ENCODE measurements around the gene MUC4. TPM values are rescaled to one million over a fixed set of nuclear protein-coding genes. Genes with fewer than 3 reads are reported as not detected.

MUC4 gene
- total RNA-seq, 4 donors from 2014 or later, result not detected

DNA sequence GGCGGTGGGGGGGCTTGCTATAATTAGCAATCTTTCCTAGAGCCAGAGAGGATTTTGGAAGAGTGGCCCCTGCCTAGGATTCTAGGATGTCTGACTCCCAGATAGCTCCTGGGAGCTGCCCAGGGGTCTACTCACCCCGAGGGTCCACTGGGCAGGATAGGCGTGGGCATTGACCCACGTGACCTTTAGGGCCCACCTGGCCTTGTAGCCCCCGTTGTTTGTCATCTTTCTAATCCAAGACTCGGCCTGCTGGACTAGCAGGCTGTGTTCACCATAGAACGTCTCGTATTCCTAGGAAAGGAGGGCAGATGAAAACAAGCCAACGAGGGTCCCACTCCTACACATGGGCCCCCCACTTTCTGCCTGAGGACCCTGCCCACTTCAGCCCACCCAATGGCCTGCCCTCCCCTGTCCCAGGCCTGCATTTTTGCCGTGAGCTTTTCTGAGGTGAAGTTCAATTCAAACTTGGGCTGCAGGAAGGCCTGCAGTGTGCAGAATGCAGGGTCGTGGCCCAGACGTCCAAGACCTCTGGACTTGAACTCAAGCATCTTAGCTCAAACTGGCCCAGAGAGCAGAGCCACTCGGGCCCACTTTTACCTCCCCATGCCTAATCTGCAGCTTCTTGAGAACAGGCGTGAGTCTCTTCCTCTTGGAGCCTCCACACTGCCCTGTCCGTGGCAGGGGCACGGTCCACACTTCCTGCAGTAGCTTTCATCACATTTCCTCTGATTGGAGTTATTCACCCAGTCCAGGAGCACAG lies 41.5 kb downstream of the MUC4 start:
- H3K36me3 ChIP-seq, result no peaks in the 10 kb centered on the region
- peaks cover 0 to 3% of the 10 kb centered on the region in 2 donors for H3K27me3 ChIP-seq
- no peak for TF ChIP-seq EP300 (IDR thresholded peaks at IDR 0.05)
- TF ChIP-seq POLR2A (IDR thresholded peaks at IDR 0.05), result no peak
- TF ChIP-seq, protein P1, sequence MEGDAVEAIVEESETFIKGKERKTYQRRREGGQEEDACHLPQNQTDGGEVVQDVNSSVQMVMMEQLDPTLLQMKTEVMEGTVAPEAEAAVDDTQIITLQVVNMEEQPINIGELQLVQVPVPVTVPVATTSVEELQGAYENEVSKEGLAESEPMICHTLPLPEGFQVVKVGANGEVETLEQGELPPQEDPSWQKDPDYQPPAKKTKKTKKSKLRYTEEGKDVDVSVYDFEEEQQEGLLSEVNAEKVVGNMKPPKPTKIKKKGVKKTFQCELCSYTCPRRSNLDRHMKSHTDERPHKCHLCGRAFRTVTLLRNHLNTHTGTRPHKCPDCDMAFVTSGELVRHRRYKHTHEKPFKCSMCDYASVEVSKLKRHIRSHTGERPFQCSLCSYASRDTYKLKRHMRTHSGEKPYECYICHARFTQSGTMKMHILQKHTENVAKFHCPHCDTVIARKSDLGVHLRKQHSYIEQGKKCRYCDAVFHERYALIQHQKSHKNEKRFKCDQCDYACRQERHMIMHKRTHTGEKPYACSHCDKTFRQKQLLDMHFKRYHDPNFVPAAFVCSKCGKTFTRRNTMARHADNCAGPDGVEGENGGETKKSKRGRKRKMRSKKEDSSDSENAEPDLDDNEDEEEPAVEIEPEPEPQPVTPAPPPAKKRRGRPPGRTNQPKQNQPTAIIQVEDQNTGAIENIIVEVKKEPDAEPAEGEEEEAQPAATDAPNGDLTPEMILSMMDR (IDR thresholded peaks at IDR 0.05), result no peak
- WGBS, 2 donors, result 79 to 83% methylated on average over 16 of the region's 16 CpGs
- no peaks in the 10 kb centered on the region for H3K4me1 ChIP-seq
- no peak overlapping the region for H3K27ac ChIP-seq
- no peak for DNase-seq (ENCODE audit: low spot score in 2 of 2)
- H3K9me3 ChIP-seq, result no peaks in the 10 kb centered on the region
- H3K4me3 ChIP-seq, result no peak overlapping the region

DNA sequence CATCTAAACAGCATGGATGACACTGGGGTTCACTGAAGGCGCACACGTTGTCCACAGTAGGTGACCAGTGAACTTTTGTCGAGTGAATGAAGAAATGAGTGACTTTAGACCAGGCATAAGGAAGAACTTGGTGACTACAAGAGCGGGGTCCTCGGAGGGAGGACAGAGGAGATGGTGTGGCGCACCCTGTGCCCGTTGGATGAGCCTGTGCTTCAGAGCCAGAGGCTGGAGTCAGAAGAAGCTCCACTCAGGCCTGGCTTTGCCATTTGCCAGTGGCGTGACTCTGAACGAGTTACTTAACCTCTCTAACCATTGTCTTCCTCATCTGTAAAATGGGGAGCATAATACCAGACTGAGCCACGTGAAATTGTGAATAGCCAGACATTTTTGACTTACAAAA lies 42.2 kb downstream of the MUC4 start:
- Histone ChIP-seq H3K27me3 (peaks cover 0 to 10% of the 10 kb centered on the region in 2 donors), H3K4me1 (no peaks in the 10 kb centered on the region), H3K36me3 (no peaks in the 10 kb centered on the region), H3K9me3 (no peaks in the 10 kb centered on the region), H3K4me3 (no peak overlapping the region), H3K27ac (no peak overlapping the region)
- TF ChIP-seq, protein P1 (IDR thresholded peaks at IDR 0.05), result no peak
- TF ChIP-seq POLR2A (IDR thresholded peaks at IDR 0.05), result no peak
- TF ChIP-seq EP300 (IDR thresholded peaks at IDR 0.05), result no peak
- no peak for DNase-seq (ENCODE audit: low spot score in 2 of 2)
- 90% methylated on average over 10 of the region's 10 CpGs for WGBS, 2 donors

DNA sequence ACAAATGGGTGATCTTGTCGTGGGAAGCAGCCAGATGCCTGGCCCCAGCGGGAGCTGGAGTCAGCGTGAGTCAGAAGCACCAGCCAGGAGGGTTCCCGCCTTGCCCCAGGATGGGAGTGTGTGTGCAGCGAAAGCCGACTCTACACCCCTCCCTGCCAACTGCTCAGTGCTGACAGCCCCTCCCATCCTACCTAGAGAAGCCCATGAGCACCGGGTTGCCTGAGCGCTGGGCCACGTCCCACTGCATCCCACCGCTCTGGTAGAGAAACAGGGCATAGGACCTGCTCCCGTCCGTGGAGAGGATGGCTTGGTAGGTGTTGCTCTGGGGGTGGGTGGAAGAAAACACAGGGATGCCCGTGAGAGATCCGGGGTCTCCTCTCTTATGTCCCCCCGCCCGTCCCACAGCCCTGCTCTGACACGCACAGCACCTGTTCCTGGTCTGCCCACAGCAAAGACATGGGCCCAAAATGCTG lies 42.9 kb downstream of the MUC4 start:
- TF ChIP-seq, protein P1 (IDR thresholded peaks at IDR 0.05), result no peak
- TF ChIP-seq EP300 (IDR thresholded peaks at IDR 0.05) (no peak), POLR2A (IDR thresholded peaks at IDR 0.05) (no peak)
- Histone ChIP-seq H3K27ac (no peak overlapping the region), H3K4me1 (no peaks in the 10 kb centered on the region), H3K4me3 (no peak overlapping the region), H3K9me3 (no peaks in the 10 kb centered on the region), H3K36me3 (no peaks in the 10 kb centered on the region), H3K27me3 (peaks cover 0 to 17% of the 10 kb centered on the region in 2 donors)
- WGBS, 2 donors, result 71 to 81% methylated on average over 10 to 15 of the region's 17 CpGs
- DNase-seq (ENCODE audit: low spot score in 2 of 2), result no peak

DNA sequence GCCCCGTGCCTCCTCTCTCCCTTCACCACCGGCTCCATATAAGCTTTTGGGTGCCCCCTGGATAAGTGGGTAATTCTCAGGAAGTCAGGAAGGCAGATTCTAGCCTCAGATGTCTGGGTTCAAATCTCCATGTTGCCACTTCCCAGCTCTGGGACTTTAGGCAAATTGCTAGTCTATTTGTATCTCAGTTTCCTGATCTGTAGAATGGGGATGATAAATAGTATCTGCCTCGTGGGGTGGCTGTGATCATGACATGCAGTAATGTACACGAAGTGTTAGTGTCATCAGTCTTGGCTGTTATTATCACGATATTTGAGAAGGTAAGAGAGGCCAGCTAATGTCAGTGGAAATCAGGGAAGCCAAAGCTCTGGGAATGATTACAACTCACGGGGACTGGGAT lies 43.3 kb downstream of the MUC4 start:
- Histone ChIP-seq H3K27ac (no peak overlapping the region), H3K36me3 (no peaks in the 10 kb centered on the region), H3K27me3 (peaks cover 0 to 22% of the 10 kb centered on the region in 2 donors), H3K4me3 (no peak overlapping the region), H3K9me3 (no peaks in the 10 kb centered on the region), H3K4me1 (no peaks in the 10 kb centered on the region)
- WGBS, 2 donors, result 79 to 81% methylated on average over 6 of the region's 6 CpGs
- TF ChIP-seq, protein P1 (IDR thresholded peaks at IDR 0.05), result no peak
- TF ChIP-seq EP300 (IDR thresholded peaks at IDR 0.05), result no peak
- TF ChIP-seq POLR2A (IDR thresholded peaks at IDR 0.05), result no peak
- no peak for DNase-seq (ENCODE audit: low spot score in 2 of 2)

DNA sequence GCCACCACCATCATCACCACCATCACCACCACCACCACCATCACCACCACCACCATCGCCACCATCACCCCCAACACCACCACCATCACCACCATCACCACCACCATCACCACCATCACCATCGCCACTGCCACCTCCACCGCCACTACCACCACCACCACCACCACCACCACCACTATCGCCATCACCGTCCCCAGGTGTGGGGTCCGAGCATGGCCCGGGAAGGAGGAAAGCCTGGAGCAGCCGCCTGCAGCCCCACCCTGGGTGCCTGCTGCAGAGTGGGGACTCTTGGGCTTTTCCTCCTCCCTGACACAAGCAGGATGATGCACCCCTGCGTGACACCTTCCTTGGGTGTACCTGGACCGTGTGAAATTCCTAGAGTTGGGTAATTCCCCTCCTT lies 43.9 kb downstream of the MUC4 start:
- H3K27me3 ChIP-seq, result peaks cover 0 to 28% of the 10 kb centered on the region in 2 donors
- WGBS, 2 donors, result 84 to 85% methylated on average over 10 of the region's 10 CpGs
- H3K4me1 ChIP-seq, result no peaks in the 10 kb centered on the region
- H3K4me3 ChIP-seq, result no peak overlapping the region
- H3K9me3 ChIP-seq, result no peaks in the 10 kb centered on the region
- TF ChIP-seq POLR2A (IDR thresholded peaks at IDR 0.05), result no peak
- TF ChIP-seq EP300 (IDR thresholded peaks at IDR 0.05), result no peak
- TF ChIP-seq, protein P1 (IDR thresholded peaks at IDR 0.05), result no peak
- DNase-seq (ENCODE audit: low spot score in 2 of 2), result no peak
- H3K27ac ChIP-seq, result no peak overlapping the region
- no peaks in the 10 kb centered on the region for H3K36me3 ChIP-seq
